ENCODE results near the gene ADAMTS16.

DNA sequence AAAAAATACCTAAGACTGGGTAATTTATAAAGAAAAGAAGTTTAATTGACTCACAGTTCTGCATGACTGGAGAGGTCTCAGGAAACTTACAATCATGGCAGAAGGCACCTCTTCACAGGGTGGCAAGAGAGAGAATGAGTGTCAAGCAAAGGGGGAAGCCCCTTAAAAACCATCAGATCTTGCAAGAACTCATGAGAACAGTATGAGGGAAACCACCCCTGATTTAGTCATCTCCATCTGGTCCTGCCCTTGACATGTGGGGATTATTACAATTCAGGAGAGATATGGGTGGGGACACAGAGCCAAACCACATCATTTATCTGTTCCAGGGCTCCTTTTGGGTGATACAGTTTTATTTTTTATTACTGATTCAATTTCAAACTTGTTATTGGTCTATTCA, 23.2 kb upstream of the ADAMTS16 start:
- TF ChIP-seq, protein P1, sequence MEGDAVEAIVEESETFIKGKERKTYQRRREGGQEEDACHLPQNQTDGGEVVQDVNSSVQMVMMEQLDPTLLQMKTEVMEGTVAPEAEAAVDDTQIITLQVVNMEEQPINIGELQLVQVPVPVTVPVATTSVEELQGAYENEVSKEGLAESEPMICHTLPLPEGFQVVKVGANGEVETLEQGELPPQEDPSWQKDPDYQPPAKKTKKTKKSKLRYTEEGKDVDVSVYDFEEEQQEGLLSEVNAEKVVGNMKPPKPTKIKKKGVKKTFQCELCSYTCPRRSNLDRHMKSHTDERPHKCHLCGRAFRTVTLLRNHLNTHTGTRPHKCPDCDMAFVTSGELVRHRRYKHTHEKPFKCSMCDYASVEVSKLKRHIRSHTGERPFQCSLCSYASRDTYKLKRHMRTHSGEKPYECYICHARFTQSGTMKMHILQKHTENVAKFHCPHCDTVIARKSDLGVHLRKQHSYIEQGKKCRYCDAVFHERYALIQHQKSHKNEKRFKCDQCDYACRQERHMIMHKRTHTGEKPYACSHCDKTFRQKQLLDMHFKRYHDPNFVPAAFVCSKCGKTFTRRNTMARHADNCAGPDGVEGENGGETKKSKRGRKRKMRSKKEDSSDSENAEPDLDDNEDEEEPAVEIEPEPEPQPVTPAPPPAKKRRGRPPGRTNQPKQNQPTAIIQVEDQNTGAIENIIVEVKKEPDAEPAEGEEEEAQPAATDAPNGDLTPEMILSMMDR (conservative IDR thresholded peaks at IDR 0.05 in 1 of 2, IDR thresholded peaks at IDR 0.05 in 1 of 2; ENCODE audit: extremely low read depth in 1 of 2, insufficient read depth in 1 of 2, low read depth in 1 of 2, low read length in 2 of 2) = no peak
- TF ChIP-seq EZH2 (IDR thresholded peaks at IDR 0.05; ENCODE audit: borderline replicate concordance, low read length) = no peak

Measured in mammary epithelial cell (primary cell).